B cell (primary cell): ENCODE measurements around the gene CCDC9B.

Source experiments
- CTCF ChIP-seq: fragments of 200-600 bp; IDR thresholded peaks from one replicate; pipeline ENCODE4 v1.8.0; 2022; ENCODE audit warnings: antibody characterized with exemption, mild to moderate bottlenecking
- EZH2 ChIP-seq: IDR thresholded peaks from 2 replicates; pipeline ENCODE4 v1.6.1; 2012; ENCODE audit warnings: borderline replicate concordance, low read depth, mild to moderate bottlenecking, moderate library complexity, low read length; ENCODE audit not compliant: insufficient read depth, poor library complexity, severe bottlenecking

- no peak for TF ChIP-seq CTCF
- no peak for TF ChIP-seq EZH2
Measured at GRCh38 chr15:40303576-40303975, 37.2 kb downstream of the CCDC9B start.
